OCI-LY1 (cell line): Measurements from ENCODE around the gene CXCL3.

Source experiments
- H2AFZ ChIP-seq: fragments of 200-600 bp; sonication (generic), shearing (Covaris generic); 2 replicates; pipeline ENCODE4 v1.6.0; 2014; ENCODE audit warnings: antibody characterized with exemption, mild to moderate bottlenecking, low read length
- H3F3A ChIP-seq: fragments of 200-600 bp; sonication (generic), shearing (Covaris generic); 2 replicates; pipeline ENCODE4 v1.6.0; 2014; ENCODE audit warnings: mild to moderate bottlenecking, antibody characterized with exemption, low read length, moderate library complexity; ENCODE audit not compliant: insufficient read depth
- H3K27ac ChIP-seq: fragments of 200-600 bp; sonication (generic); 2 replicates; pipeline ENCODE4 v1.5.1; 2014; ENCODE audit warnings: low read length, mixed run types, mild to moderate bottlenecking, low read depth; ENCODE audit not compliant: poor library complexity, severe bottlenecking
- H3K27me3 ChIP-seq: fragments of 200-600 bp; sonication (generic); 2 replicates; pipeline ENCODE4 v1.6.0; 2014; ENCODE audit warnings: antibody characterized with exemption, mild to moderate bottlenecking, low read length, moderate library complexity; ENCODE audit not compliant: insufficient read depth
- H3K36me3 ChIP-seq: fragments of 200-600 bp; sonication (generic); 2 replicates; pipeline ENCODE4 v1.6.1; 2014; ENCODE audit warnings: mild to moderate bottlenecking, antibody characterized with exemption, low read length, moderate library complexity, mixed read lengths; ENCODE audit not compliant: insufficient read depth
- H3K4me1 ChIP-seq: fragments of 200-600 bp; sonication (generic); 2 replicates; pipeline ENCODE4 v1.5.1; 2014; ENCODE audit warnings: mild to moderate bottlenecking, low read length, moderate library complexity; ENCODE audit not compliant: insufficient read depth, severe bottlenecking
- H3K4me2 ChIP-seq: fragments of 200-600 bp; sonication (generic), shearing (Covaris generic); 2 replicates; pipeline ENCODE4 v1.6.1; 2014; ENCODE audit warnings: low read length
- H3K4me3 ChIP-seq: fragments of 200-600 bp; sonication (generic); 2 replicates; pipeline ENCODE4 v1.5.1; 2014; ENCODE audit warnings: low read length, low read depth, mild to moderate bottlenecking, mixed read lengths; ENCODE audit not compliant: poor library complexity, severe bottlenecking
- H3K79me2 ChIP-seq: fragments of 200-600 bp; shearing (Covaris generic); 2 replicates; pipeline ENCODE4 v1.6.1; 2016; ENCODE audit warnings: mixed run types, low read length, mixed read lengths; ENCODE audit not compliant: insufficient read depth
- H3K9ac ChIP-seq: fragments of 200-600 bp; sonication (generic), shearing (Covaris generic); 2 replicates; pipeline ENCODE4 v1.6.1; 2014; ENCODE audit warnings: mild to moderate bottlenecking, low read length, mixed read lengths
- H3K9me2 ChIP-seq: fragments of 200-600 bp; sonication (generic), shearing (Covaris generic); 2 replicates; pipeline ENCODE4 v1.6.1; 2014; ENCODE audit warnings: low read depth, mild to moderate bottlenecking, low read length, mixed read lengths
- H3K9me3 ChIP-seq: fragments of 200-600 bp; shearing (Covaris generic); 2 replicates; pipeline ENCODE4 v1.6.1; 2014; ENCODE audit warnings: low read length, mixed read lengths
- H4K20me1 ChIP-seq: fragments of 200-600 bp; sonication (generic), shearing (Covaris generic); 2 replicates; pipeline ENCODE4 v1.6.0; 2016; ENCODE audit warnings: mild to moderate bottlenecking, low read length; ENCODE audit not compliant: insufficient read depth
- EZH2 ChIP-seq: fragments of 200-600 bp; sonication (generic), shearing (Covaris generic); IDR thresholded peaks from 2 replicates; pipeline ENCODE4 v1.8.0; 2017; ENCODE audit warnings: borderline replicate concordance, mixed run types, mild to moderate bottlenecking, antibody characterized with exemption, low read length, moderate library complexity, mixed read lengths
- TF ChIP-seq, protein P1 (sequence below): fragments of 200-600 bp; sonication (generic), shearing (Covaris generic); IDR thresholded peaks from 2 replicates; pipeline ENCODE4 v1.5.1; 2017; ENCODE audit warnings: mild to moderate bottlenecking, antibody characterized with exemption, low read length, moderate library complexity, mixed read lengths

Gene CXCL3

DNA sequence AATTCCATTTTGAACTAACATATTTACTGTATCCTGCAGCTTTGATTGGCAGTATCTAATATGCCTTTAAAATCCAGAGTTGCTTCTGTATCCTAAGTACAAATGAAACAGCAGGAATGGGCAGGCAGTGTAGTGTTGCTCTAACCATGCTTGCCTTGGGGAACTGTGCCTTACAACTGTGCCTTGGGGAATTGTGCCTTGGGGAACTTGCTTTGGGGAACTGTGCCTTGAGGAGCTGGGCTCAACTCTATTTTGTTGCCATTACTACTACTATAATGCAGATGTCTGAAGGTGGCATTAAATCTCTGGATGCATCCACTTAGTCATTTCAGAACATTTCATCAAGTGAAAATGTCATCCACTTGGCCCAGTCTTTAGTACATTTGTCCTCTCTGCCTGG is 6.9 kb downstream of the CXCL3 start:
- Histone ChIP-seq H3K4me2 (no peak overlapping the region), H3K9ac (no peak overlapping the region), H3K9me2 (no peaks in the 10 kb centered on the region), H3K27ac (no peak overlapping the region), H3K36me3 (no peaks in the 10 kb centered on the region), H3F3A (no peaks in the 10 kb centered on the region), H2AFZ (no peak overlapping the region), H3K4me1 (no peaks in the 10 kb centered on the region), H3K79me2 (no peaks in the 10 kb centered on the region), H3K27me3 (no peaks in the 10 kb centered on the region), H4K20me1 (no peaks in the 10 kb centered on the region), H3K9me3 (no peaks in the 10 kb centered on the region), H3K4me3 (no peak overlapping the region)
- TF ChIP-seq EZH2, result no peak
- TF ChIP-seq, protein P1, sequence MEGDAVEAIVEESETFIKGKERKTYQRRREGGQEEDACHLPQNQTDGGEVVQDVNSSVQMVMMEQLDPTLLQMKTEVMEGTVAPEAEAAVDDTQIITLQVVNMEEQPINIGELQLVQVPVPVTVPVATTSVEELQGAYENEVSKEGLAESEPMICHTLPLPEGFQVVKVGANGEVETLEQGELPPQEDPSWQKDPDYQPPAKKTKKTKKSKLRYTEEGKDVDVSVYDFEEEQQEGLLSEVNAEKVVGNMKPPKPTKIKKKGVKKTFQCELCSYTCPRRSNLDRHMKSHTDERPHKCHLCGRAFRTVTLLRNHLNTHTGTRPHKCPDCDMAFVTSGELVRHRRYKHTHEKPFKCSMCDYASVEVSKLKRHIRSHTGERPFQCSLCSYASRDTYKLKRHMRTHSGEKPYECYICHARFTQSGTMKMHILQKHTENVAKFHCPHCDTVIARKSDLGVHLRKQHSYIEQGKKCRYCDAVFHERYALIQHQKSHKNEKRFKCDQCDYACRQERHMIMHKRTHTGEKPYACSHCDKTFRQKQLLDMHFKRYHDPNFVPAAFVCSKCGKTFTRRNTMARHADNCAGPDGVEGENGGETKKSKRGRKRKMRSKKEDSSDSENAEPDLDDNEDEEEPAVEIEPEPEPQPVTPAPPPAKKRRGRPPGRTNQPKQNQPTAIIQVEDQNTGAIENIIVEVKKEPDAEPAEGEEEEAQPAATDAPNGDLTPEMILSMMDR, result no peak

DNA sequence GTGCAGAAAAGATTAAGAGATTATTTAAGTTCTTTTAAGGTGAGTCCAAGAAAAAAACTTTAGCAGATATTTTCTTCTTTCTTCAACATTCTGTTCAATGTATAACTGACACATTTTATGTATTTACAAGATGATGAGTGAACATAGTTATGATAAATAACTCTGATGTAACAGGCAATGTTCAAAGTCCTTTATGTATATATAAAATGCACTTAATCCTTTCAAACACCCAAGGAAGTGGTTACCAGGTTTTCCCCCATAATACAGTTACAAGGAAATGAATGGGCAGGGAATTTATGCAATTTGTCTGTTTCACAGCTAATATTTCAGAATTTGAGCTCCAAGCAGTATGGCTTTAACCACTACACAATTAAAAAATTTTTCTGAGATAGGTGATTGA is 8.2 kb downstream of the CXCL3 start:
- no peak overlapping the region for H2AFZ ChIP-seq
- H3K4me1 ChIP-seq, result no peaks in the 10 kb centered on the region
- TF ChIP-seq, protein P1, result no peak
- no peak for TF ChIP-seq EZH2
- no peaks in the 10 kb centered on the region for H3K36me3 ChIP-seq
- no peaks in the 10 kb centered on the region for H3K79me2 ChIP-seq
- no peaks in the 10 kb centered on the region for H3F3A ChIP-seq
- no peak overlapping the region for H3K4me2 ChIP-seq
- H4K20me1 ChIP-seq, result no peaks in the 10 kb centered on the region
- no peak overlapping the region for H3K9ac ChIP-seq
- no peak overlapping the region for H3K4me3 ChIP-seq
- H3K27me3 ChIP-seq, result no peaks in the 10 kb centered on the region
- no peaks in the 10 kb centered on the region for H3K9me2 ChIP-seq
- H3K27ac ChIP-seq, result no peak overlapping the region
- H3K9me3 ChIP-seq, result no peaks in the 10 kb centered on the region

DNA sequence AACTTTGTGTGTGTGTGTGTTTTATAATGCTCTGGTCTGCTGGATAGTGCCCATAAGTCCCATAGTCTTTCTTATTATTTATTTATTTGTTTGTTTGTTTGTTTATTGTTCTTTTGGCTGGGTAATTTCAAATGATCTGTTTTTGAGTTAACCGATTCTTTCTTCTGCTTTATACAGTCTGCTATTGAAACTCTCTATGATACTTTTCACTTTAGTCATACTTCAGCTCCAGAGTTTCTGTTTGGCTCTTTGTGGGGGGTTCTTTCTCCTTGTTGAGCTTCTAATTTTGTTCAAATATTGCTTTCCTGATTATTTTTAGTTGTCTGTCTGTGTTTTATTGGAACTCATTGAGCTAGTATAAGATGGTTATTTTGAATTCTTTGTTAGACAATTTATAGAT is 10.0 kb downstream of the CXCL3 start:
- Histone ChIP-seq H3K9me2 (no peaks in the 10 kb centered on the region), H3K27ac (no peak overlapping the region), H2AFZ (no peak overlapping the region), H3K4me1 (no peaks in the 10 kb centered on the region), H3K9ac (no peak overlapping the region), H3K36me3 (no peaks in the 10 kb centered on the region), H3K9me3 (no peaks in the 10 kb centered on the region), H3K4me3 (no peak overlapping the region), H3K4me2 (no peak overlapping the region), H4K20me1 (no peaks in the 10 kb centered on the region), H3K27me3 (no peaks in the 10 kb centered on the region), H3K79me2 (no peaks in the 10 kb centered on the region), H3F3A (no peaks in the 10 kb centered on the region)
- TF ChIP-seq, protein P1, result no peak
- no peak for TF ChIP-seq EZH2
